OCI-M1 (cell line): ENCODE measurements around the gene THBD.

Experiments
- DNase-seq: peaks from one replicate; lab custom pipeline; 2025; lab: John Stamatoyannopoulos, UW

THBD gene

GRCh38 chr20:23084845-23085365, 35.4 kb upstream of the THBD start:
- DNase-seq = no peak

GRCh38 chr20:23084282-23084844, 34.9 kb upstream of the THBD start:
- DNase-seq = no peak

GRCh38 chr20:23083553-23084220, 34.2 kb upstream of the THBD start:
- no peak for DNase-seq

DNA sequence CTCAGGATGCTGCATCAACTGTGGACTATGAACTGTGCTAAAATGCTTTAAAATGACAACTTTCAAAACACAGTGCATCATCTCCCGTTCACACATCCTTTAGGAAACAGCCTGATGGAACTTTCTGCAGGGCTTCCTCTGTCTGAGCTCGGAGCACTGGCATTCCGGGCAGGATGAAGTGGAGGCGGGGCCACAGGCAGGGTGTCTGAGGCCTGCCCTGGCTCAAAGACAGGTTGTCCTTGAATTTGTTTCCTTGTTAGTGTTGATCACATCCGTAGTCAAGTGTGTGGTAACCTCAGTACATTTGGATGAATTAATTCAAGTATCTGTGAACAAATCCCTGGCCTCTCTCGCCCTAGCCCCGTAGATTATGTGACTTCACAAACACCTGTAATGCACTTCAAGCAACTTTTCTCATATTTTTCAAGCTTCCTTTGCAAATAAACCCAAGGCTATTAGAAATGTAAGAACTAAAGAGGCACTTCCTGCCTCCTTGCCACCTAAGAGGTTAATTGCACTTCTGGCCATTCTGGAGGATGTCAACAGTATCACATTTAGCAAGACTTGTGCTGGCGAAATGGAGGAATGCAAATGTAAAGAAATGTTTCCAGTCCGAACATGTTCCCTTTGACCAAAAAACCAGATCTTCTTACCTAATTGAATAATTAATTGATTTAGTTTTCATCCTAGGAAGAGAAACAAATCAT, 33.5 kb upstream of the THBD start:
- no peak for DNase-seq

DNA sequence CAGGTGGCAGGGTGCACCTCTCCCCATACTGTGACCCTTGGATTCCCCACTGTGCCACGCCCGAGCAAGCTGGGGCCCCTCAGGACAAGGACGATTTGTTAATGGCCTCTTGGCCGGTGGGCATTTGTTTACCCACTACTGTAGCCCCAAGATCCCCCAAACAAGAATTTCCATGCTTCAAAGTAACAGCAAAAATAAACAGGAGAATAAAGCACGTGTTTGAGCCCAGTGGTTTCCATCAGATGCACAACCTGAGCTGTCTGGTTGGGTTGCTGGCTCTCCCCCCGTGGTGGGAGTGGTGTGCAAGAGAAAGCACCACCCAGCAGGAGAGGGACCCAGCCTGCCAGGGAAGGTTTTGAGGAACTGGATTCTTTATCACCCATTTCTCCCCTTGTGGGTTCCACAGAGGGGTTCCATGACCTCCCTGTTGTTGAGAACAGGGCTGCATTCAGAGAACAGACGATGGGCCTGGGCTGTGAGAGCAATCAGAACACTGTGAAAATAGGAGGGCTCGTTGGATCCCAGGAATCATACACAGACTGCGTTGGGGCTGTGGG, 31.9 kb upstream of the THBD start:
- DNase-seq = peak; percentile 19

- DNase-seq = peak; percentile 9
Observed at GRCh38 chr20:23080521-23080920, 31.0 kb upstream of the THBD start.

DNA sequence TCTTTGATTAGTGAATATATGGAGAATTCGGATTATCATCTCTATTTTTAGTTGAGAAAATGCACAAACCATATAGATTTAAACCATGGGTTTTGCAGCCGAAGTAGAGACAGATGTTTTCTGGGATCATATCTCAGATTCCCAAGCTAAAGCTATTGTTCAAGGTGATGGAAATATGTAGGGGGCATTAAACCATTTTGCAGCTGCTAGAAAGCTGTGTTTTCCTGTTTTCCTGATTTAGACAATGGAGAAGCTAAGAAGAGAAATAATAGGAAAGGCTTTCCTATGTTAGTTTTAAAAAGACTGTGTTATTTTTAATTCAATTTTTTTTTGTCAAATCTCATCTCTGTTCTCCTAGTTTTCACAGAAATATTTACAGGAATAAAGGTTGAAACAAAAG, 30.5 kb upstream of the THBD start:
- DNase-seq = no peak

- peak; percentile 41 for DNase-seq
Observed at GRCh38 chr20:23079016-23079351, 29.5 kb upstream of the THBD start.

DNA sequence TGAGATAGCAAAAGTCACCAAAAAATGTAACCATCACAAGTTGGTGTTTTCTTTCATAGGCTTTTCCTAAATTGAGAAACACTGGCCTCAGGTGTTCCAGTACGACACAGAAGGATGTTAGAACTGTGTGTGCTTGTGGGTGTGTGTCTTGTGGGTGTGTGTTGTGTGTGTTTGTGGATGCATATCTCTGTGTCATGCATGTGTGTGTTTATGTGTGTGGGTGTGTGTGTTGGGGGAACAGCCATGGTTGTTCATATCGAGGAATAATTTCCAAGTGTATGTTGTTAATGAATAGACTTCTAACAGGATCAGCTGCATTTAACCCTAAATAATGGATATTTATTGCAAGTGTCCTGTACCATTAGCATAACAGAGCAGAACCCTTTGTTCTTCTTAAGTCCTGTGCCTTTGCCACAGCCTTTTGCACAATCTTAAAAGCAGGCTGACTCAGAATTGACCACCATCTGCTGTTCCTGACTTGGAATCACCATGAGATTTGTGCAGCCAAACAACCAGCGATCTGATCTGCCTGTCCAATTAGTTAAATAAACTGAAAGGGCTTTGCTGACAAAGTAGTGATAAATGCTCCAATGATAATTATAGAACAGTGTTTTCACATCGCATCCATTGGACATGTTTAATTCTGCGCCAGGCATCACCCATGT, 29.0 kb upstream of the THBD start:
- DNase-seq = no peak

GRCh38 chr20:23077277-23077676, 27.8 kb upstream of the THBD start:
- no peak for DNase-seq

DNA sequence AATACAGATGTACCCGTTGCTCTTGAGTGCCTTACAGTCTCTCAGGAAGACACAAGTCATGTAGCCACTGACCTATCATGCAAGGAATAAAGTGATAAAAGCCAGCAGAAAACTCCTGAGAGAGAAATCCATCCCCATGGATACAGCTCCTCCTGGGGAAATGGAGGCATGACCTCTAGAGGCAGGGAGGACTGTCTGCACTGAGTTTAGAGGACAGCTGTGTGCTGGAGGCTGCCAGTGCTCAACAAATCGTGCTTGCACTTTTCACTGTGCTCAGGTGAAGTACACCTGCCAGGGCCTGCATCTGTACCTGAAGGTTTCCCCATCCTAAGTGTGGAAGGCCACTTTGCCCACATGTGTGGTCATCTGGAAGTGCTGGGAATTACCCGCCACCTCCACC, 24.6 kb upstream of the THBD start:
- DNase-seq = peak; percentile 26

- DNase-seq = no peak
Observed at GRCh38 chr20:23072892-23073586, 23.6 kb upstream of the THBD start.

DNA sequence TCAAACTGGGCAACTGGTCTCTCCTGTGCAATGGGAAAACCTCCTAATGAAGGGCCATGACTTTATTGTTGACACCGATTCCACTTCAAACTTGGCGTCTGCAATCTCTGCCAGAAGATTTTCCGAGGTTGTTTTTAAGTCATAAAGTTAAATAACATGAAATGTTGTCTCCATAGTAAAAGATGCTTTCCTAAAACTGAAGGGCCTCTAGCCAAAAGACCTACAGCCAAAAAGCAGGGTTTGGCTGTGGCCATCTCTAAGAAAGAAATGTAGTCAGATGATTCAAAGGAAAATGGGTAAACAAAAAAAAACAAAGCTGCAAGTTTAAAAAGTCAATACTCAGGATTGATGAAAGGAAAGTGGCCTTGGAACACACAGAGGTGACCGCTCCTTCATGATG, 22.5 kb upstream of the THBD start:
- DNase-seq = no peak

GRCh38 chr20:23071398-23071797, 21.9 kb upstream of the THBD start:
- no peak for DNase-seq

GRCh38 chr20:23069108-23069507, 19.6 kb upstream of the THBD start:
- DNase-seq = no peak

GRCh38 chr20:23068283-23068682, 18.8 kb upstream of the THBD start:
- no peak for DNase-seq

DNA sequence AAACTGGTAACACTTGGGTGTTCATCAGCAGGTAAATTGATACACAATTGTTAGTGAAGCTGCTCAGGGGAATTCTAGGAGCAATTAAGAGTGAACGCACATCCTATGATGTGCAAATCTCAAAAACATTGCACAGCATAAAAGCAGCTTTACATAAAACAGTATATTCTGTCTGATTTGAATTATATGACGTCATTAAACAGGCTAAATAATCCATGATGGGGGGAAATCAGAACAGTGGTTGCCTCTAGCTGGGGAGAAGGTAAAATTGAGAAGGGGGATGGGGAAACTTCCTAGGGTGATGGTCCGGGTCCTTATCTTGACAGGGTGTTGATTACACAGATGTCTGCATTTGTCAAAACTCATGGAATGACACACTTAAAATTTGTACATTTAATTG, 17.3 kb upstream of the THBD start:
- no peak for DNase-seq

GRCh38 chr20:23065266-23066201, 16.1 kb upstream of the THBD start:
- DNase-seq = no peak

DNA sequence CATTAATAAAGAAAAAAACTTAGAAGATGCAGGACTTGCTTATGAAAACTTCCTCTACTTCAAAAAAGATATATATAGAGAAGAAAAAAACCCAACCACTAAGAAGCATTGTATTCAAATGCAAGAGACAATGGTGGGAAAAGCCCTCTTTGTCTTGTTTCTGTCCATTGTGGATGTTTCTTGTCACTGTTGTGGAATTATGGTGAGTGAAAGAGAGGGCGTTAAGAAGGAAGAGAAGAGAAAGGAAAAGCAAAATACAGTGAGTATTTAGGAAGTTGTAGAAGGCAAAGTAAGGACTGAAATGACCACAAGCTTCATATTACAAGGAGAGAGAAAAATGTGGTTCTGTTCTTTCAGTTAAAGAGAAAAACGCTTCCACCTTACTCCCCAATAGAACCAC, 14.1 kb upstream of the THBD start:
- no peak for DNase-seq

- no peak for DNase-seq
Observed at GRCh38 chr20:23063168-23063567, 13.7 kb upstream of the THBD start.

DNA sequence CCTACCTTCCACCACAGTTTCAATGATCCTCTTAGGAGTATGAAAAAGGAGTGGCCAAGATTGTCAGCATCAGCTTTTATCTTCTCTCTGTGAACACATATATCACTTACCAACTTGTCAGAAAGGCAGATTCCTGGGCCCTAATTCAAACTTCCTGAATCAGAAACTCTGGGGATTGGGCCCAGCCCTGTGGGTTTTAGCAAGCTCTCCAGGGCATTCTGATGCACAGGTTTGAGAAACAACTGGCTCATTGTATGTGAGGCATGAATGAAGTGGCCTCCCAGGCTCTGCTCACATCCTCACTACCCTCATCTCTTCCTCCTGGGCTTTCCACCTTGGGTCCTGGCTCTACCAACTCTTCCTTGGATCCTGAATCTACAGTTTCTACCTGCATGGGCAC, 13.2 kb upstream of the THBD start:
- no peak for DNase-seq
